Right atrium auricular region (tissue), 2 donors: ENCODE data around the gene THSD4. TPM values are rescaled to one million over a fixed set of nuclear protein-coding genes. Genes with fewer than 3 reads are reported as not detected.
"Not testable (repeated sequence)": the region's sequence is repeated elsewhere in the genome, so short reads cannot be mapped to it uniquely, and the experiment has no call there.

ENCODE experiments used
- DNase-seq: peaks from one replicate; pipeline ENCODE4 v3.0.0-alpha.2; 2019; ENCODE audit warnings: low spot score
- H3K27ac ChIP-seq, 2 donors: fragments of 200-600 bp; sonication (generic); 1 replicate in 1 of 2; 2 replicates in 1 of 2; pipeline ENCODE4 v1.5.1; 2016 to 2019
- H3K27me3 ChIP-seq, 2 donors: fragments of 200-600 bp; sonication (generic); one replicate each; pipeline versions ENCODE4 v1.5.1 to v1.6.0; 2017 to 2019
- H3K36me3 ChIP-seq: fragments of 200-600 bp; sonication (generic); one replicate; pipeline ENCODE4 v1.5.1; 2016
- H3K4me1 ChIP-seq, 2 donors: fragments of 200-600 bp; sonication (generic); one replicate each; pipeline versions ENCODE4 v1.5.1 to v1.6.0; 2017 to 2019
- H3K4me3 ChIP-seq, 2 donors: fragments of 200-600 bp; sonication (generic); 1 replicate in 1 of 2; 2 replicates in 1 of 2; pipeline ENCODE4 v1.5.1; 2017 to 2019; ENCODE audit warnings: mild to moderate bottlenecking in 1 of 2, moderate library complexity in 1 of 2
- H3K9me3 ChIP-seq, 2 donors: fragments of 200-600 bp; sonication (generic); one replicate each; pipeline ENCODE4 v1.5.1; 2019
- total RNA-seq, 2 donors: library from RNA; depleted of rRNA; stranded (reverse); fragments of >200 nt; gene quantifications; one replicate each; pipeline ENCODE4 v1.1.0, GENCODE V29; 2016
- TF ChIP-seq, protein P1 (sequence below), 2 donors: fragments of 200-600 bp; sonication (generic); IDR thresholded peaks; one replicate each; pipeline ENCODE4 v1.5.1; 2019; ENCODE audit warnings: antibody characterized with exemption in 2 of 2

THSD4 gene
- total RNA-seq, 2 donors from 2014 or later, result 41.2 to 85.3 TPM

DNA sequence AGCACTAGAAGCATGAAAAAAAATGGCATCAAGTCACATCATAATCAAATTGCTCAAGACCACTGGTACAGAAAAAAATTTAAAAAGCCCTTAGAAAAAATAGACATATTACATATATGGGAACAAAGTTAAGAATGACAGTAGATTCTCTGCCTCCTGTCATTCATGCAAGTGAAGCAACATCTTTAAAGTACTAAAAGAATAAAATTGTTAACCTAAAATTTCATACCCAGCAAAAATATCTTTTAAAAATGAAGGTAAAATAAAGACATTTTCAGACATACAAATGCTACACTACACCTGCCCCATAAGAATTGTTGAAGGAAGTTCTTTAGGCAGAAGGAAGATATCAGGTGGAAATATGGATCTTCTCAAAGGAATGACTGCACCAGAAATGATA is 55.9 kb downstream of the THSD4 start:
- H3K27ac ChIP-seq, result no peak overlapping the region
- TF ChIP-seq, protein P1, sequence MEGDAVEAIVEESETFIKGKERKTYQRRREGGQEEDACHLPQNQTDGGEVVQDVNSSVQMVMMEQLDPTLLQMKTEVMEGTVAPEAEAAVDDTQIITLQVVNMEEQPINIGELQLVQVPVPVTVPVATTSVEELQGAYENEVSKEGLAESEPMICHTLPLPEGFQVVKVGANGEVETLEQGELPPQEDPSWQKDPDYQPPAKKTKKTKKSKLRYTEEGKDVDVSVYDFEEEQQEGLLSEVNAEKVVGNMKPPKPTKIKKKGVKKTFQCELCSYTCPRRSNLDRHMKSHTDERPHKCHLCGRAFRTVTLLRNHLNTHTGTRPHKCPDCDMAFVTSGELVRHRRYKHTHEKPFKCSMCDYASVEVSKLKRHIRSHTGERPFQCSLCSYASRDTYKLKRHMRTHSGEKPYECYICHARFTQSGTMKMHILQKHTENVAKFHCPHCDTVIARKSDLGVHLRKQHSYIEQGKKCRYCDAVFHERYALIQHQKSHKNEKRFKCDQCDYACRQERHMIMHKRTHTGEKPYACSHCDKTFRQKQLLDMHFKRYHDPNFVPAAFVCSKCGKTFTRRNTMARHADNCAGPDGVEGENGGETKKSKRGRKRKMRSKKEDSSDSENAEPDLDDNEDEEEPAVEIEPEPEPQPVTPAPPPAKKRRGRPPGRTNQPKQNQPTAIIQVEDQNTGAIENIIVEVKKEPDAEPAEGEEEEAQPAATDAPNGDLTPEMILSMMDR (IDR thresholded peaks at IDR 0.05), result no peak
- DNase-seq, result no peak

DNA sequence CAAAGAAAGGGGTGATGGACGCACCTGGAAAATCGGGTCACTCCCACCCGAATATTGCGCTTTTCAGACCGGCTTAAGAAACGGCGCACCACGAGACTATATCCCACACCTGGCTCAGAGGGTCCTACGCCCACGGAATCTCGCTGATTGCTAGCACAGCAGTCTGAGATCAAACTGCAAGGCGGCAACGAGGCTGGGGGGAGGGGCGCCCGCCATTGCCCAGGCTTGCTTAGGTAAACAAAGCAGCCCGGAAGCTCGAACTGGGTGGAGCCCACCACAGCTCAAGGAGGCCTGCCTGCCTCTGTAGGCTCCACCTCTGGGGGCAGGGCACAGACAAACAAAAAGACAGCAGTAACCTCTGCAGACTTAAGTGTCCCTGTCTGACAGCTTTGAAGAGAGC is 59.1 kb downstream of the THSD4 start:
- not testable (repeated sequence) for DNase-seq, H3K27ac ChIP-seq, H3K36me3 ChIP-seq, H3K4me3 ChIP-seq, H3K4me1 ChIP-seq, H3K27me3 ChIP-seq
- H3K9me3 ChIP-seq, result peaks cover 0 to 15% of the 10 kb centered on the region in 2 donors

More for the DNA sequence above, 55.9 kb downstream of the THSD4 start:
- H3K4me1 ChIP-seq, result peaks cover 0 to 15% of the 10 kb centered on the region in 2 donors
- H3K27me3 ChIP-seq, result no peaks in the 10 kb centered on the region
- no peak overlapping the region for H3K4me3 ChIP-seq
- H3K9me3 ChIP-seq, result peaks cover 0 to 15% of the 10 kb centered on the region in 2 donors
- no peaks in the 10 kb centered on the region for H3K36me3 ChIP-seq

DNA sequence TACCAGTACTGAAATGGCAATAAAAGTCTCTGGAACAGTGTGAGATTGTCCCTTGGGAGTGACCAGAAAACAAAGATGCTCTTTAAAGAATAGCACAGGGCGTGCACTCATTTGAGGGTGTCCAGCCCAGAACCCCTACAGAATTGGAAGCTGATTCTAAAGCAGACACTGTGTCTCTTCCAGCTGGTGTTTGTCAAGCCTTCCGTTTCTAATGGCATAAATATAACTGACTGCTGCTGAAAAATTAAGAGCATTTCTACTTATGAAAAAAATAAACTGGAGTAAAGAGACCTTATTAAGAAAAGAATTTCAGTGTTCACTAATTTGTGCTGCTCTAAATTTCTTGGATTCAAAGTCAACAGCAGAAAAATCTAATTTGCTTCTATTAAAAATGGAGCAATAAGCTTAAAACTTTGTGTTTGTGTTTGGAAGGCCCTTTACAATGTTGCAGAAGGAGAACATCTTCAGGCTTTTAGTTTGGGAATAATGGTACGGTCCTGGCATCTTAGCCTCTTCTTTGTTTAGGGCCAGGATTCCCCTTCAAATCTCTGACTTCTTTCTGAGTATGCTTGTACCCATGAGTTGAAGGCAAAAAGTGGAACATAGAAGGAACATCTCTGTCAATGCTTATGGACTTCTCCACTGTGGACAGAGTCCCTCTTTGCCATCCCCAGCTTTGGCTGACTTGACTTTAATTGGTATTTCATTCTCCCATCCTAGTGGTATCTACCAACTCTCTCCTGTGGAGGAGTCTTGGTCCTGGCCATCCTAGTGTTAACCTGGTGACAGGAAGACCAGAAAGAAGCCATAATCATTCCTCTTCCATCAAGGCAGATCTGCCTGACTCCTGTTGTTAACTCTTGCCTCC is 65.9 kb downstream of the THSD4 start:
- TF ChIP-seq, protein P1 (IDR thresholded peaks at IDR 0.05), result no peak

DNA sequence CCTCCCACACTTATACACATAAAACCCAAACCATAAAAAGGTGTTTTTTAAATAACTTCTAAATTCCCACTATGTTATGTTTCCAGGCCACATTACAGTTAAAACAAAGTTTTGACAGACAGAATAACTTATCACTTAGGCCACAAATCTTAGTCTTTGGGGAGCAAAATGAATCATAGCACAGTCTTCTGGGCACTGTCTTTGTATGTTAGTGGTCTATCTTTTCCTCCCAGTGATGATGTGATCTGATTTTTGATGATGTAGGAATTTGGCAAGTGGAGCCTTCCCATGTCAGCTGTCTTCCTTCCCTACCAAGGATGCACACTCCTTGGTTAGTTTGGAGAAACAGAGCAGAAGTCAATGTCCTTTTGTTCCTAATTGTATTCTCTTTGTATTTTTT is 67.3 kb downstream of the THSD4 start:
- TF ChIP-seq, protein P1 (IDR thresholded peaks at IDR 0.05), result no peak
- Histone ChIP-seq H3K4me3 (no peak overlapping the region), H3K27ac (no peak overlapping the region), H3K9me3 (no peaks in the 10 kb centered on the region), H3K4me1 (peaks cover 0 to 19% of the 10 kb centered on the region in 2 donors), H3K36me3 (no peaks in the 10 kb centered on the region), H3K27me3 (no peaks in the 10 kb centered on the region)
- no peak for DNase-seq

More for the DNA sequence above, 65.9 kb downstream of the THSD4 start:
- Histone ChIP-seq H3K4me1 (peaks cover 0 to 8% of the 10 kb centered on the region in 2 donors), H3K27ac (peak overlapping the region in 1 of 2 donors; percentile 14), H3K27me3 (no peaks in the 10 kb centered on the region), H3K36me3 (no peaks in the 10 kb centered on the region), H3K4me3 (no peak overlapping the region), H3K9me3 (no peaks in the 10 kb centered on the region)
- DNase-seq, result no peak

DNA sequence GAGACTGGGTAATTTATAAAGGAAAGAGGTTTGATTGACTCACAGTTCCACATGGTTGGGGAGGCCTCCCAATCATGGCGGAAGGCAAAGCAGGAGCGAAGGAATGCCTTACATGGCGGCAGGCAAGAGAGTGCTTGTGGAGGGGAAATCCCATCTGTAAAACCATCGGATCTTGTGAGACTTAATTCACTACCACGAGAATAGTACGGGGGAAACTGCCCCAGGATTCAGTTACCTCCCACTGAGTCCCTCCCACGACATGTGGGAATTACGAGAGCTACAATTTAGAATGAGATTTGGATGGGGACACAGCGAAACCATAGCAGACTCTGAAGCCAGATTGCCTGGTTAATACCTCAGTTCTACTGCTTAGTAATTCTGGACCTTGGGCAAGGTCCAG is 67.8 kb downstream of the THSD4 start:
- Histone ChIP-seq H3K36me3 (no peaks in the 10 kb centered on the region), H3K27me3 (no peaks in the 10 kb centered on the region), H3K4me3 (no peak overlapping the region), H3K27ac (no peak overlapping the region), H3K4me1 (peaks cover 0 to 21% of the 10 kb centered on the region in 2 donors), H3K9me3 (no peaks in the 10 kb centered on the region)
- no peak for DNase-seq
- TF ChIP-seq, protein P1 (IDR thresholded peaks at IDR 0.05), result no peak

DNA sequence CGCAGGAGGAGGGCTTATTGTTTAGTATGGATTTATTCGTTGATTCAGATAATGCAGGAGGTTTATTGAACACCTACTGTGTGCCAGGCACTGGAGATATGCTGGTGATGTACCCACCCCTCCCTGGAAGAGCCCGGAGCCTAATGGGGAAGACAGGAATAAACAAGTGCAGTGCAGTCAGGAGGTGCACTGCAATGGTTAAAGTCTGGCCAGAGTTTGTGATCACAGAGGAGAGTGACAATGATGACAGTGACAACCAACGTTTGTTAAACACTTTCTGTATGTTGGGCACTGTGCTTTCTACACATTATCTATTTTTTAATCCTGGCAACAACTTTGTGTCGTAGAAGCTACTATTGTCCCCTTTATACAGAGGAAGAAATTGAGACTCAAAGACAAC is 70.4 kb downstream of the THSD4 start:
- Histone ChIP-seq H3K4me1 (peaks cover 0 to 21% of the 10 kb centered on the region in 2 donors), H3K27ac (peak overlapping the region; percentile 69 to 84), H3K4me3 (no peak overlapping the region), H3K27me3 (no peaks in the 10 kb centered on the region), H3K36me3 (no peaks in the 10 kb centered on the region), H3K9me3 (no peaks in the 10 kb centered on the region)
- no peak for DNase-seq
- TF ChIP-seq, protein P1 (IDR thresholded peaks at IDR 0.05), result no peak
